GM12865 (cell line): Measurements from ENCODE around the gene MYO10.
"Not testable (repeated sequence)": the region's sequence is repeated elsewhere in the genome, so short reads cannot be mapped to it uniquely, and the experiment has no call there.

Experiments
- DNase-seq: peaks from one replicate; pipeline ENCODE4 v3.0.0; 2010; ENCODE audit warnings: low read depth
- H3K4me3 ChIP-seq: 2 replicates; pipeline ENCODE4 v1.5.1; 2011; ENCODE audit warnings: mild to moderate bottlenecking, low read depth, low read length, control low read depth
- TF ChIP-seq, protein P1 (sequence below): IDR thresholded peaks from 2 replicates; pipeline ENCODE4 v1.5.1; 2011; ENCODE audit warnings: low read length, control low read depth, low read depth, inconsistent platforms; ENCODE audit not compliant: insufficient read depth; ENCODE audit errors: missing control alignments

Gene MYO10

DNA sequence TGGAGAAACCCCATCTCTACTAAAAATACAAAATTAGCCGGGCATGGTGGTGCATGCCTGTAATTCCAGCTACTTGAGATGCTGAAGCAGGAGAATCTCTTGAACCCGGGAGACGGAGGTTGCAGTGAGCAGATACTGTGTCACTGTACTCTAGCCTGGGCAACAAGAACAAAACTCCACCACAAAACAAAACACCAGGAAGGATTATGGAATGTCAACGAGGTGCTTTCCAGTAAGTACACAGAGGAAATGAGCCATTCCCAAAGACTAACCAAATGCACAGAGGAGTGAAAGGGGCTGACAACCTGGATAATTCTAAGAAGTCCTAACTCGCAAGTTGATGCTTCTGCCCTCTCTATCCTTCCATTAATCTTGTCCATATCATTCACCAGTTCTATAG is 193.2 kb downstream of the MYO10 start:
- TF ChIP-seq, protein P1, sequence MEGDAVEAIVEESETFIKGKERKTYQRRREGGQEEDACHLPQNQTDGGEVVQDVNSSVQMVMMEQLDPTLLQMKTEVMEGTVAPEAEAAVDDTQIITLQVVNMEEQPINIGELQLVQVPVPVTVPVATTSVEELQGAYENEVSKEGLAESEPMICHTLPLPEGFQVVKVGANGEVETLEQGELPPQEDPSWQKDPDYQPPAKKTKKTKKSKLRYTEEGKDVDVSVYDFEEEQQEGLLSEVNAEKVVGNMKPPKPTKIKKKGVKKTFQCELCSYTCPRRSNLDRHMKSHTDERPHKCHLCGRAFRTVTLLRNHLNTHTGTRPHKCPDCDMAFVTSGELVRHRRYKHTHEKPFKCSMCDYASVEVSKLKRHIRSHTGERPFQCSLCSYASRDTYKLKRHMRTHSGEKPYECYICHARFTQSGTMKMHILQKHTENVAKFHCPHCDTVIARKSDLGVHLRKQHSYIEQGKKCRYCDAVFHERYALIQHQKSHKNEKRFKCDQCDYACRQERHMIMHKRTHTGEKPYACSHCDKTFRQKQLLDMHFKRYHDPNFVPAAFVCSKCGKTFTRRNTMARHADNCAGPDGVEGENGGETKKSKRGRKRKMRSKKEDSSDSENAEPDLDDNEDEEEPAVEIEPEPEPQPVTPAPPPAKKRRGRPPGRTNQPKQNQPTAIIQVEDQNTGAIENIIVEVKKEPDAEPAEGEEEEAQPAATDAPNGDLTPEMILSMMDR: no peak
- no peak for DNase-seq

DNA sequence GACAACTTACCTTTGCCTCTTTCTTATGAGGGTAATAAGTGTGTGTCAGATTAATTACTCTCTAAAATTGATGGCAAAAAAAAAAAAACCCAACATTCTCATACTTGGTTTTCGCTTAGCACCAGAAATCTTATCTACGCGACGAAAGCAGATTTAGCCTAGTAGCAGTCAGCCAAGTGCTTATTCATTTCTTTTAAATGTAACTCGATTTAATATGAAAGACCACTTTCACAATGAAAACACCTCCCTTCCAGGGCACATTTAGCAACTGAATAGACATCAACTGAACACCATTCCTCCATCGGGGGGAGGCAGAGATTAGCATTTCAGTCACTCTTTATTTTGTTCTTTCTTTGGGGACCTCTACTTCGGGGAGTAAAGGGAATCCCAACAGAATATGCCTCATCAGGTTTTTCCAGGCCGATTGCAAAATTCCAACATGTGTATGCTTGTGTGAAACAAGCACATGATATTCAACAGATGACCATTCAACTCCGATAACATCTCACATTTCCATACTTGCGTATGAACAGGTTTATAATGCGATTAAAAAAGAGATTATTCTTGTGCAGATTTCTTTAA is 195.2 kb downstream of the MYO10 start:
- no peak for DNase-seq

More for the DNA sequence above, 193.2 kb downstream of the MYO10 start:
- no peak overlapping the region for H3K4me3 ChIP-seq

DNA sequence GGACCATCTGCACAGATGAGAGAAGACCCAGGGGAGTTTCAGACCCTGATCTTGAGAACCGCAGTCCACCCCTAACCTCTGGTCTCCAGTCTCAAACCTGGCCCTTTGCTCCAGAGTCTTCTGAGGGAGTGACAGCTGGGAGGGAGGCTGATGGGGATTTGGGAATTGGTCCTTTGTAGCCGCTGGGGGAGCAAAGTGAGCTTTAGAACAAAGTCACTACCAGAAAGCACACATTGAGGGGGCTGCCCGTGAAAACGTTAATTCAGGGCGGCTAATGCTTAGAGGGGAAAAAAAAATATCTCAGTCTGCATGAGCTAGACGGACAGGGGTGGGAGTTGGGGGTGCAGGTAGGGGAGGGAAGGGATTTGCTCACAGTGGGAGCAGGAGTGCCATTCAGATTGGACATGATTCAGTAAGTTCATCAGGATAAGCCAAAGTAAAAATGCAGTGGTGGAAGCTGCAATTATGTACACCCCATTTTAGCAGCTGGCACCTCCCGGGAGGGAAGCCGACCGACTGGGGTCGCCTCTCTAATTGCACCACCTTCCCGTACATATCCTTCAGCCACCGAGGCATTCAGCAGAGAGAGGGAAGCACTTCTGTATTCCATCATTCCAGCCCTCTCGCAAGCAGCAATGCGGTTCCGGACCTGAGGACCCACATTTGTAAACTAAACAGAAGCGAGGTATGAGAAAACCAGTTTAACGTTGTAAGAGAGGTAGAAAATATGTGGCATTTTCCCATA is 195.8 kb downstream of the MYO10 start:
- TF ChIP-seq, protein P1: no peak
- no peak for DNase-seq
- H3K4me3 ChIP-seq: no peak overlapping the region

More for the DNA sequence above, 195.2 kb downstream of the MYO10 start:
- no peak overlapping the region for H3K4me3 ChIP-seq
- TF ChIP-seq, protein P1: no peak

DNA sequence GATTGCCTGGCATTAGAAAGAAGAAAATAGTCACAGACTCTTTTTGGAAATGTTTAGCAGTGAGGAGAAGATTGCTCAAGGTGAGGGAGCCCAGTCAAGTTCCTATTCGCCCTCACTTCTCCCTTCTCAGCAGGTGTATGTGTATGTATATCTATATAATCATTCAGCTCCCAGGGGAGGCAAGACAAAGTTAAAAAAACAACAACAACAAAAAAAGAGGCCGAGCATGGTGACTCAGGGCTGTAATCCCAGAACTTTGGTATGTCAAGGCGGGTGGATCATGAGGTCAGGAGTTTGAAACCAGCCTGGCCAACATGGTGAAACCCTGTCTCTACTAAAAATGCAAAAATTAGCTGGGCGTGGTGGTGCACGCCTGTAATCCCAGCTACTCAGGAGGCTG is 197.7 kb downstream of the MYO10 start:
- DNase-seq, H3K4me3 ChIP-seq: not testable (repeated sequence)

DNA sequence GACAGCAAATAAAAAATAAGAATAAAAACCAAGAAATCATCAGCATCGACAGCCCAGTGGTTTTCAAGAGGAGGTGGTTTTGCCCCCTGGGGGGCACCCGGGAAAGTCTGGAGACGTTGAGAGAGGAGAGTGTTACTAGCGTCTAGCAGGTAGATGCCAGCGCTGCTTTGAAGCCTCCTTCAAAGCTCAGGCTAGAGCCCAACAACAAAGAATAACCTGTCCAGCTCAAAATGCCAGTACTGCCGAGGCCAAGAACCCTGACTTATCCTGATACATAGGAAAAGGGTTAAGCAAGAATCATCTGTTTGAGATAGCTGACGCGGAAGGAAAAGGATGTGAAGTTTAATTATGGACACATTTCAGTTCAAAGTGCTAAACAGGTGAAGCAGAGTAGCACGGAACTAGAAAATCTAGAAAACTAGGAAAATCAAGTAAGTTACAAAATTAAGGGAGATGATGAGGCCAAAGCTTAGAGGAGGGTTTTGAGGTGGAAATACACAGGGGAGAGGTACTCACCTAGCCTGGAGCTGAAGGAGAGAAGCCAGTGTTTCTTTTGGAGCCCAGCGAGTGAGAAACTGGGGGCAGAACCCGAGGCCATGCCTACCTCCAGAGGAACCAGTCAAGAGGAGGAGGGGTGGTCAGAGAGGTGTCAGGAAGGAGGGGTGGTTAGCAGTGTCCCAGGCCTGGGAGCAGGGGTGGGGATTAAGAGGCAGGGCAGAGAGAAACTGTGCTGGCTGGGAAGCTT is 198.3 kb downstream of the MYO10 start:
- DNase-seq: no peak
- TF ChIP-seq, protein P1: no peak

DNA sequence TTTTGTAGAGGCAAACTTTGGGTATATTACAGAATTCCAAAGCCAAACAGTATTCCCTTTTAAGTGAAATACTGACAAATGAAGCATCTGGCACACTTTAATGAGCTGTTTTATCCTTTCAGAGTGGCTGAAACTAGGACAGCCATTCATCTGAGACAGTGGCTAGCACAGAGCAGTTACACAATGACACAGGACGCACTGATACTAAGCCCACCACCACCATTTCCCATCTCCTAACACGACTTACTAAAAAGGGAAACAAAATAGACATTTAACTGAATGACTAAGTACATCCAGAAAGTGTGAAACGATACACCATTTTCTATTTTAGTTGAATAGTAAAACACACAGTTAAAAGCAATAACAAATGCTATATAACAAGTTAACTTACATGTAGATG is 198.9 kb downstream of the MYO10 start:
- H3K4me3 ChIP-seq: no peak overlapping the region
- peak; percentile 29 for DNase-seq
- TF ChIP-seq, protein P1: no peak

More for the DNA sequence above, 198.3 kb downstream of the MYO10 start:
- no peak overlapping the region for H3K4me3 ChIP-seq
